Measurements from ENCODE around the gene APOBEC3G. TPM values are rescaled to one million over a fixed set of nuclear protein-coding genes. Genes with fewer than 3 reads are reported as not detected.

Gene APOBEC3G
- total and polyA plus RNA-seq, 2 of the 13 experiments (the other 11 are each of a cell fraction or from before 2014, with no cell fraction given): 3.2 to 4.1 TPM

DNA sequence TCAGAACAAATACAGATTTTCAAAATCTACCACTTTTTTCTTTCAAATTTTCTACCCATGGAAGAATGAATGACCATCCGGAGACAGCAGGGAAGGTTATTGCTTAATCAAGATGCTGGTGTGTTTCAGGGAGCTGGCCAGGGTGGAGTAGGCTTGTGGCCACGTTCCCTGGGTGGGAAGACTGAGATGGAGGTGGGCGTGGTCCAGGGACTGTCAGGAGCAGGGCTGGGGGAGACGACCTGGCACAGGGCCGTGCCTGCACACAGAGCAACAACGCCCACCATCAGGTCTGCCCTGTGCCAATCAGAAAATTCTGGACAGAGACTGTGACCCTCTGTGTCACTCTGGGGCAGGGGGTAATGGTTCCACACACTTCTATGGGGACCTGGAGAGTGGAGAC, 12.9 kb downstream of the APOBEC3G start:
- no peak overlapping the region for H2AFZ ChIP-seq (ENCODE audit: low read length)
- H3K27ac ChIP-seq (ENCODE audit: extremely low read length, insufficient read depth, low read length): no peak overlapping the region

More for the DNA sequence above, 12.9 kb downstream of the APOBEC3G start:
- DNase-seq (ENCODE audit: low spot score) (no peak), FAIRE-seq (no peak), ATAC-seq (no peak)
- H3K9me3 ChIP-seq (ENCODE audit: low read length): no peaks in the 10 kb centered on the region
- in situ Hi-C loops (cut with HindIII; ENCODE audit: extremely low pct_ligation_motif_present, low pct_unique_long_range_greater_than_20kb): no loop called here
- no peak overlapping the region for H3K4me3 ChIP-seq (replicated peaks in 1 of 3; ENCODE audit: insufficient read depth in 1 of 3, low read depth in 2 of 3, low read length in 3 of 3)
- no peak overlapping the region for H3K9ac ChIP-seq (ENCODE audit: insufficient read depth, low read depth, low read length)
- ChIA-PET POLR2A (no interaction called here), CTCF (ENCODE audit: low intra/inter-chr PET ratio, low total read pairs) (no interaction called here)
- no peaks in the 10 kb centered on the region for H3K79me2 ChIP-seq (ENCODE audit: insufficient read depth, low read length)
- no peaks in the 10 kb centered on the region for H3K4me1 ChIP-seq (ENCODE audit: insufficient read depth, low read length)
- no peak overlapping the region for H3K4me2 ChIP-seq (ENCODE audit: low read depth, low read length)
- intact Hi-C loops (cut with micrococcal nuclease; ENCODE audit: unreplicated experiment): no loop called here
- TF ChIP-seq, protein P1, sequence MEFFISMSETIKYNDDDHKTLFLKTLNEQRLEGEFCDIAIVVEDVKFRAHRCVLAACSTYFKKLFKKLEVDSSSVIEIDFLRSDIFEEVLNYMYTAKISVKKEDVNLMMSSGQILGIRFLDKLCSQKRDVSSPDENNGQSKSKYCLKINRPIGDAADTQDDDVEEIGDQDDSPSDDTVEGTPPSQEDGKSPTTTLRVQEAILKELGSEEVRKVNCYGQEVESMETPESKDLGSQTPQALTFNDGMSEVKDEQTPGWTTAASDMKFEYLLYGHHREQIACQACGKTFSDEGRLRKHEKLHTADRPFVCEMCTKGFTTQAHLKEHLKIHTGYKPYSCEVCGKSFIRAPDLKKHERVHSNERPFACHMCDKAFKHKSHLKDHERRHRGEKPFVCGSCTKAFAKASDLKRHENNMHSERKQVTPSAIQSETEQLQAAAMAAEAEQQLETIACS (CRISPR knock-in tag; IDR thresholded peaks at IDR 0.05): no peak
- no peak for TF ChIP-seq ERF (CRISPR knock-in tag; IDR thresholded peaks at IDR 0.05)
- no peak for TF ChIP-seq ZNF569 (CRISPR knock-in tag; IDR thresholded peaks at IDR 0.05; ENCODE audit: borderline replicate concordance)
- TF ChIP-seq TEAD3 (CRISPR knock-in tag; optimal IDR thresholded peaks at IDR 0.05; ENCODE audit: borderline replicate concordance): no peak
- TF ChIP-seq, protein P2, sequence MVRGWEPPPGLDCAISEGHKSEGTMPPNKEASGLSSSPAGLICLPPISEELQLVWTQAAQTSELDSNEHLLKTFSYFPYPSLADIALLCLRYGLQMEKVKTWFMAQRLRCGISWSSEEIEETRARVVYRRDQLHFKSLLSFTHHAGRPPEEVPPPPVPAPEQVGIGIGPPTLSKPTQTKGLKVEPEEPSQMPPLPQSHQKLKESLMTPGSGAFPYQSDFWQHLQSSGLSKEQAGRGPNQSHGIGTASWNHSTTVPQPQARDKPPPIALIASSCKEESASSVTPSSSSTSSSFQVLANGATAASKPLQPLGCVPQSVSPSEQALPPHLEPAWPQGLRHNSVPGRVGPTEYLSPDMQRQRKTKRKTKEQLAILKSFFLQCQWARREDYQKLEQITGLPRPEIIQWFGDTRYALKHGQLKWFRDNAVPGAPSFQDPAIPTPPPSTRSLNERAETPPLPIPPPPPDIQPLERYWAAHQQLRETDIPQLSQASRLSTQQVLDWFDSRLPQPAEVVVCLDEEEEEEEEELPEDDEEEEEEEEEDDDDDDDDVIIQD (CRISPR knock-in tag; IDR thresholded peaks at IDR 0.05; ENCODE audit: low read depth): no peak
- no peak for TF ChIP-seq SMC3 (IDR thresholded peaks at IDR 0.05; ENCODE audit: low read length)
- peak; percentile 31; the same call in 1 of the 2 replicates for TF ChIP-seq CEBPB (IDR thresholded peaks at IDR 0.05; ENCODE audit: borderline replicate concordance, low read depth, low read length)
- no peak for TF ChIP-seq CENPX (CRISPR knock-in tag; IDR thresholded peaks at IDR 0.05)
- no peaks in the 10 kb centered on the region for H3K36me3 ChIP-seq (replicated peaks in 1 of 2; ENCODE audit: control insufficient read depth in 1 of 2, insufficient read depth in 2 of 2, low read length in 2 of 2)
- BruUV-seq (replicated peaks): no TSS peak
- H4K20me1 ChIP-seq (ENCODE audit: insufficient read depth, low read length): no peaks in the 10 kb centered on the region
- peaks cover 12 to 51% of the 10 kb centered on the region in 2 experiments; a peak in 4 of 5 replicates for H3K27me3 ChIP-seq (ENCODE audit: control insufficient read depth in 1 of 2, insufficient read depth in 2 of 2, low read length in 2 of 2)
- WGBS (ENCODE audit: low lambda C conversion rate): 14% methylated on average over 2 of the region's 6 CpGs

All from HepG2 (cell line).